ENCODE measurements around the gene PDE7B.

Gene PDE7B

DNA sequence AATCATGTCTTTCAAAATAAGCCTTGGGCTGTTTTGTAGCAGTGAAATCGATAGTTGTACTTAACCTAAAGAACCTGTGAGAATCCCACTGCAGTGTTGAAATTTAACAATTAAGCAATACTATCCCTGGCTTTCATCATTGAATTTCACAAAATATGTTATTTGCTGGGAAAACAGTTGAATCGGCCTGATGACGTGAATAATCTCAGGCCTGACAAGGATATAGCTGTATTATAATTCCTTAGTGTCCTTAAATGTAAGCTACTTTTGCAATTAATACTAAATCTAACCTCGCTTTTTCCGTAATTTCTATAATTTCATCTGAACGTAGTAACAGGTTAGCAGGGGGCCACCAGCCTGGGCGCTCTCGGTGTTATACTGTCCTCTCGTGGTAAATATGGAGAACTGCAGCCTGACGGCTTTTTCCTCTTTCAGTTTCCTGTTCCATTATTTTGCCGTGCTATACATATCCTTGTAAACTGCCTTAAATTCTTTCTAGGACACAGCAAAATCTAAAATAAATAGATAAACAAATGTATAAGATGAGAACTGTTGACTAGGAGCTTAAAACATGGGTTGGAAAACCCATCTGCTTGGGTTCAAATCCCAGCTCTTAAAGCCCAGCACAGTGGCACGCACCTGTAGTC is 374.6 kb downstream of the PDE7B start:
- peak; percentile 37 for DNase-seq (ENCODE audit: low spot score)
- no peak for FAIRE-seq

DNA sequence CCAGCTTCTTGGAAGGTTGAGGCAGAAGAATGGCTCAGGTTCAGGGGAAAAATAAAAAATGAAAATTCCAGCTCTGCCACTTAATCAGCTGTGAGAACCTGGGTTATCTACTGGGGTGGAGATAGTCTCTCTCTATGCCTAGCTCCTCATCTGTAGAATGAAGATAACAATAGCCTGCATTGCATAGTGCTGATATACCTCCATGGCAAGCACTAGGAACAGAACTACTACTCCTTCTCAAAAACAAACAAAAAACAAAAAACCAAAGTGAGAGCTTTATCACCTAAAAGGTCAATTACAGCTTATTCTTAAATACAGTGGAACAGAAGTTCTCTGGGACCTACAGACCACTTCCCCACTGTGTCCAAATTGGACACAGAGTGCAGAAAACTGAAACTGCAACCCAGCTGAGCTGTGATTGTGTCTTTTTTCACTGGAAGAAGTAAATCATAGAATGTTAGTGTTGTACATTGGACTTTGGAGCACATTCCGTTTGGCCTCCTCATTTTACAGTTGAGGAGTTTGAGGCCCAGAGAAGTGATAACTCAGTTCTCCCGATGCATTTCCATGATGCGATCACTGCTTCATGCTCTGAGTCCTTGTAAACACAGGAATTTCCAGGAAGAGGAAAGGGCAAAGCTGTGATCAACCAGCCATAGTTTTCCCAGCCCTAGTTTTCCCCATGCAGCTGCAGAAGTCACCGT is 375.3 kb downstream of the PDE7B start:
- FAIRE-seq (no peak), DNase-seq (ENCODE audit: low spot score) (peak; percentile 49)

DNA sequence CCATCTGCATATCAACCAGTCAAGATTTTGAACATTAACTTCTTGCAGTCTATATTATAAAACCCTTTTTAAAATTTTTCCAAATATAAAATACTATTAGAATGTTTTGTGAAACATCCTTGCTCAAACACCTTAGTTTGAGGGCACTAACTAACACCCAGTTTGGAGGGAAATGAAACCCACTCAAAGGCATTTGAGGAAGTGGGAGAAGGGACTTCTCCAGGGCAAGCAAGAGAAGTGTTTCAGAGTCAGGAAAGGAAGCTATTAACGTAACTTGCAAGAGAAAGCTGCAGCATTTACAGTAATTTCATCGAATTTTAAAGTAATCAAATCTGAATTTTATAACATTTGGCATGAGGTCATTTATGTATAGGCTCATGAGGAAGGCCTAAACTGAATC is 377.3 kb downstream of the PDE7B start:
- no peak for DNase-seq (ENCODE audit: low spot score)
- no peak for FAIRE-seq

DNA sequence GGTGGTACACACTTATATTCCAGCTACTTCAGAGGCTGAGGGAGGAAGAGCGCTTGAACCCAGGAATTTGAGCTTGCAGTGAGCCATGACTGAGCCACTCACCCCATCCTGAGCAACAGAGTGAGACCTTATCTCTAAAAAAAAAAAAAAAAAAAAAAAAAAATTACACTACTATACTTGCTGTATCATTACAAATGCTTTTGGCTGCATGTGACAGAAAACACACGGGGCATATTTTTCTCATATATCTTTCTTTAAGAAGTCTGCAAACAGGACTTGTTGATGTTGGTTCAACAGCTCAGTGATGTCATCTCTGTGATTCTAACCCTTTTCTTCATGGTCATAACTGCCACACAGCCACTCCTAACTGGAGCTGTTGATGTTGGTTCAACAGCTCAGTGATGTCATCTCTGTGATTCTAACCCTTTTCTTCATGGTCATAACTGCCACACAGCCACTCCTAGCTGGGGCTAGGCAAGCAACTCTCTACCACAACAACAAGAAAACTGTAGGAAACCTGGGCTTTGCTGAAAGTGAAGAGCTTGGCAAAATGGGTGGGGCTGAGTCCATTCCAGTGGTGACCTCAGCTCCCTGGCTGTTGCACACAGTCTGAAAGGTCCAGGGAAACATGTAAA is 378.8 kb downstream of the PDE7B start:
- FAIRE-seq: no peak
- DNase-seq (ENCODE audit: low spot score): no peak

DNA sequence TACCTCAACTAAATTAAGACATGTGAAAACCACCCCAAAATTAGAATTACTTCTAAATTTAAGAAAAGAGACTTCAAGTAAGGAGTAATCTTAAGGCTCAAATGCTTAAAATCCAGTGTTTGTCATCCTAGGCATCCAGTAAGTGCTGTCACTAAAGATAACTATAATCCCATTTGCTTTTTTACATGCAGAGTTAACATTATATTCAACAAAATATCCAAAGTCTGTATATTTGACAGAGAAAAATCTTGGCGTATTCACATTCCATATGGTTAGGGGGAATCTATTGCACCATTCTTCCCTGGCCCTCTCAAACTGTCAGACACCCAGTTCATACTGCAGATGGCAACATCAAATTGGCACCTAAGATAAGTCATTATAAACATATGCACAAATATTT is 381.2 kb downstream of the PDE7B start:
- FAIRE-seq: no peak
- DNase-seq (ENCODE audit: low spot score): no peak

DNA sequence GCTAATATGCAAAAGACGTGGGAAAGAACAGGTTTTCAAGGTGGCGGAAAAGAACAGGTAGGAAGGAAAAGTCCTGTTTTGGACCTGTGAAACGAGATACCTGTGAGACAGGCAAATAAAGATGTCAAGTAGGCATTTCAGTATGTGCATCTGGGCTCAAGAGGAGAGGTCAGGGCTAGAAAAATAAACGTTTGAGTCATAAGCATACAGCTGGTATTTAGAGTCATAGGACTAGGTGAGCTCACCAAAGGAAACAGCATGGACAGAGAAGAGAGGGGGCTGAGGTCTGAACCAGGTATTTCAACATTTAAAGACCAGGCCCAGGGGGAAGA is 383.7 kb downstream of the PDE7B start:
- FAIRE-seq: no peak
- no peak for DNase-seq (ENCODE audit: low spot score)

DNA sequence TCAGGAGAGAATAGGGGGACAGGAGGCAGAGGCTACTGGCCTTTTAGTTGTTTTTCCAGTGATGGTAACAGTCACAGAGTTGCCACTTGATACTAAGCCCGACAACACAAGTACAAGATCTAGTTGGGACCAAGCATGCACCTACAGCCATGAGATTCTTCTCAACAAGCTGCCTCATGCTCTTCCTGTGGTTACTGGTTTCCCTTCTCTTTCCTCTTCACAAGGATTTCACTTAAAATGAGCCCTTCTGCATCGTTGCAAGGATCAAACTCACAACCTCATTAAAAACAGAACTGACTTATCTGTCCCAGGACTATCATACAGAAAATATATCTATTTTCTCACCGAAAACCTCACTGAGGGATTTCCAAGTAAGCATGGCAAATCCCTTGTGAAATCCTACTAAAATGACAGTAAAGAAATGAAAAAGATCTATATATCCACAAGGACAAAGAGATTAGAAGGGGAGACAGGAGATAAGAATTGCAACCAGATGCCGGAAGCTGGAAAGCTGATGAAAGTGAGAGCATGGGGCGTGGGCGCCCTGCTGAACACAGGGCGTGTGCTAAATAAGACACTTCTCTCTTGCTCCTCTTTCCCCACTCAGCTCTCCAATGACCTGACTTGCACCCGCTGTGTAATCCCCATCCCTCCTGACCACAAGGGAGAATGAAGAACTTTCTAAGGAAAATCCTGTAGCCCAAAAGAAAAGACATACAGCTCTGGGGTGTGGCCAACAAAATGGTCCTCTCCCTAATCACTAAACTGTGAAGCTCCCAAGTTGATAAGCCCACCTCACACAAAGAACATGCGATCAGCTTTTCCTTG is 385.2 kb downstream of the PDE7B start:
- FAIRE-seq: no peak

DNA sequence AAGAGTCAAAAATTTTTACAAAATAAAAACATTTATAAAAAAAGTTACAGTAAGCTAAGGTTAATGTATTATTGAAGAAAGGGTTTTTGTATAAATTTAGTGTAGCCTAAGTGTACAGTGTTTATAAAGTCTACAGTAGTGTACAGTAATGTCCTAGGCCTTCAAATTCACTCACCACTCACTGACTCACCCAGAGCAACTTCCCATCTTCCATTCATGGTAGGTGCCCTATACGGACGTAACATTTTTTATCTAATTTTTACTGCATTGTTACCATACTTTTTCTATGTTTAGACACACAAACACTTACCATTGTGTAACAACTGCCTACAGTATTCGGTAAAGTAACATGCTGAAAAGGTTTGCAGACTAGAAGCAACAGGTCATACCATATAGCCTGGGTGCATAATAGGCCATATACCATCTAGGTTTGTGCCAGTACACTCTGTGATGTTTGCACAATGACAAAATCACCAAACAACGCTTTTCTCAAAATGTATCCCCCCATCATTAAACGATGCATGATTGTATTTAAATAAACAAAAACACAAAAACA is 392.6 kb downstream of the PDE7B start:
- FAIRE-seq (no peak), DNase-seq (ENCODE audit: low spot score) (no peak)

More for the DNA sequence above, 385.2 kb downstream of the PDE7B start:
- no peak for DNase-seq (ENCODE audit: low spot score)
